Measurements from ENCODE around the gene IFT80.
"Not testable (repeated sequence)": the region's sequence is repeated elsewhere in the genome, so short reads cannot be mapped to it uniquely, and the experiment has no call there.

Gene IFT80

DNA sequence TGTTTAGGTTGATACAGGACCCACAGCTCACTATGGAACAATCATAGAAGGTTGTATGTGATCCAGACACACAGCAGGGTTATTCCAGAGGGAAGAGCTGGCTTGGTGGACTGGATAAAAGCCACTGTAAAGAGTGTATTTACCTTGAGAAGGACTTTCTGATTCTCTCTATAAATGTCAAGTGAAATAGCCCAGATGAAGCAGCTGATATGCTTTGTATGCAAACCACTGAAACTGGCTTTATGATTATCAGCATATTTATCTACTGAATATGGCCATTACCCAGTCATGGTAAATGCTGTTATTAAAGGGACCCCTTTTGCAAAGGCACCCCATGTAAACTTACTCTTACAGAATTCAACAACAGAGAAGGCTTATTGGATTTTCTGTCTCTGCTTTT, 145.7 kb downstream of the IFT80 start:
- no peak for DNase-seq

DNA sequence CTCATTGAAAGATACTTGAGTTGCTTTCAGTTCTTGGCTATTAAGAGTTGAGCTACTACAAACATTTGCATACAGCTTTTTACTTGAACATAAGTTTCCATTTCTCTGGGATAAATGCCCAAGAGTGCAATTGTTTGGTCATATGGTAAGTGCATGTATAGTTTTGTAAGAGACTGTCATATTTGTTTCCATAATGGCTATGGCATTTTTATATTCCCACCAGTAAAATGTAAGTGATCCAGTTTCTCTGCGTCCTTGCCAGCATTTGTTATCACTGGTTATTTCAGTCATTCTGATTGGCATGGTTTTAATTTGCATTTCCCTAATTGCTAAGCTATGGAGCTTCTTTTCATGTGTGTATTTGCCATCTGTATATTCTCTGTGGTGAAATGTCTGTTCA, 151.3 kb downstream of the IFT80 start:
- no peak for DNase-seq

DNA sequence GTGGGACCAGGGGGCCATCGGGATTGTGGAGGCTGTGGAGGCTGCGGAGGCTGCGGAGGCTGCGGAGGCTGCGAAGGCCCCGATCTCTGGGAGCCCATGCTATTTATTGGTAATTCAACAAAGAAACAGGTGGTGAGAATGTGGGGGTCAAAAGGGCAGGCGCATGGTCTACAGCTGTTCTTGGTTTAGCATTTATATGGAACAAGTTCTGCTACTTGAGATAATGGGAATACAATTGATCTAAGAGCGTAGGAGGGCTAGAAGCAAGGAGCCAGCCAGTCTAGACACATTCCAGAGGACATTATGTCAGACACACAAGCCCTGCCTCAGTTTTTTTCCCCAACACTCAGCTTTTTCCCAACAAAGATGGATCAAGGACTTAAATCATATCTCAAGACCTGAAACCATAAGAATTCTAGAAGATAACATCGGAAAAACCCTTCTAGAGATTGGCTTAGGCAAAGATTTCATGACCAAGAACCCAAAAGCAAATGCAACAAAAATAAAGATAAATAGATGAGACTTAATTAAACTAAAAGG, 153.7 kb downstream of the IFT80 start:
- DNase-seq = no peak

DNA sequence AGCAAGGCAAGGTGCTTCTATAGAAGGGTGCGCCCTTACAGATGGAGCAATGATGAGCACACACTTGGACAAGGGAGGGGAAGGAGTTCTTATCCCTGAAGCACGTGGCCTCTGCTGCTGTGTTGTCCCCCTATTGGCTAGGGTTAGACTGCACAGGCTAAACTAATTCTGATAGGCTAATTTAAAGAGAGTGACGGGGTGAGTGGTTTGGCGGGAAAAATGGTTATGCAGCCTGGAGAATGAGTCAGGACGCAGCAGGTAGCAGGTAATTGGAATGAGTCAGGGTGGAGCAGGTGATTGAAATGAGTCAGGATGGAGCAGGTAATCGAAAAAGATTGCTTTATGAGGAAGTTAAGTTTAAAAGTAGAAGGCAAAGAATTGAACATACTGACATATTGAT, 158.3 kb downstream of the IFT80 start:
- DNase-seq = not testable (repeated sequence)

GRCh38 chr3:160232014-160232413, 167.0 kb downstream of the IFT80 start:
- no peak for DNase-seq

- DNase-seq = no peak
Observed at GRCh38 chr3:160227419-160227818, 171.6 kb downstream of the IFT80 start.

DNA sequence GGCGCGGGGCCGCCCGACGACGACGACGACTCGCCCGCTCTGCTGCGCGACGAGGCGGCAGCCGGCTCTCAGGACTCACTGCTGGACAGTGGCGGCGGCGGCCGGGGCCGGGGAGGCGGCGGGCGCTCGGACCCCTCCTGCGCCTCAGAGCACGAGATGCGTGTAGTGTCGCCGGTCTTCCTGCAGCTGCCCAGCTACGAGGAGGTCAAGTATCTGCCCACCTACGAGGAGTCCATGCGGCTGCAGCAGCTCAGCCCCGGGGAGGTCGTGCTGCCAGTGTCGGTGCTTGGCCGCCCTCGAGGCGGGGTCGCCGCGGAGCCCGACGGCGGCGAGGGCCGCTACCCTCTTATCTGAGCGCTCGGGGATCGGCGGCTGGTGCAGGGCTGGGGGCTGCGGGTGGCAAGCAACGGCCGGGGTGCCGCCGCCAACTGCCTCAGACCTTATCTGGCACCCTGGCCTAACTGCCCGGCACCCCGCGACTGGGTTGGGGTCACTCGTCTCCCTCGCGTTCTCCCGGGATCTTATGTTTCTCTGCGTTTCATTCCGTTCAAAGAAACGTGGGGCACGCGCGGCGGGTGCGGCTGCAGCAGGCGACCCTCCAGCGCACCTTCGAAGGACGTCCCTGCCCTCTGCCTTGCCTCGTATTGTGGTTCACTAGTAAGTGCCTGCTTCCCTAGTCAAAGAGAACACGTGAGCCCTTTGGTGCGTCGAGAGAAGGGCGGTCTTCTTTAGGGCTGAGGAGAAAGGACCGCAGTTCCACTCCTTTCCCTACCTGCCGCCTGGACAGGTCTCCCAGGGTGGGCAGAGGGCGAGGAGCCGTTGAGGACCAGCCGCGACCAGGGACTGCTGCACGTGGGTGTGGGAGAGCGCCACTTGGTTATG, 172.8 kb downstream of the IFT80 start:
- DNase-seq = peak; percentile 79

- peak; percentile 94 for DNase-seq
Observed at GRCh38 chr3:160225176-160226025, 173.6 kb downstream of the IFT80 start, which contains the start of gene C3orf80. C3orf80 (plus strand) TSS chr3:160225422; CDS start chr3:160225636, 214 bp downstream.

- DNase-seq = no peak
Observed at GRCh38 chr3:160224811-160225175, 174.2 kb downstream of the IFT80 start.

- DNase-seq = peak; percentile 57
Observed at GRCh38 chr3:160224256-160224655, 174.8 kb downstream of the IFT80 start.

- DNase-seq = no peak
Observed at GRCh38 chr3:160221019-160221418, 178.0 kb downstream of the IFT80 start.

DNA sequence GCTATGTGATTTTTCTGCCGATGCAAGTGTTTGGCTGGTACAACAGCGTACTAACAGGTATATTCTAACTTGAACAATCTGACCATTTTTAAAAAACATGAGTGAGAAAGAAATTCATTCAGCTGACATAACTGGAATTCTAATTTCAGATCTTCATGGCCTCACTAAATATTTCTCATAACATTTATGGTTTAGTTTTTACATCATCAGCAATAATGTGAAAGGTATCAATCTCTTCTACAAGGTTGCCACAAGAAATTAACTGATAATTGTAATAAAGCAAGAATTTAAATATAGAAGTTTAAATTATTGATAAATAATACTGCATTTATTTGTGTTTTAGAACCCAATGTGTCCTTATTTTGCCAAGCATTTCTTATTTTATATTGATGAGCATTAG, 179.0 kb downstream of the IFT80 start:
- no peak for DNase-seq

DNA sequence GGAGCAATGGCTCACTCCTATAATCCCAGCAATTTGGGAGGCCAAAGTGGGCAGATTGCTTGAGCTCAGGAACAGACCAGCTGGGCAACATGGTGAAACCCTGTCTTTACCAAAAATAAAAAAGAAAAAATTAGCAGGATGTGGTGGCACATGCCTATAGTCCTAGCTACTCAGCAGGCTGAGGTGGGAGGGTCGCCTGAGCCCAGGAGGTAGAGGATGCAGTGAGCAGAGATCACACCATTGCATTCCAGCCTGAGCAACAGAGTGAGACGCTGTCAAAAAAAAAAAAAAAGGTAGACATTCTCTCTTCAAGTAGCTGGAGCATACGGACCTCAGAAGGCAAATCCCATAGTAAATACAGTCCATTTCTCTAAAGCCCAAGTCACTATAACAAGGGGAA, 180.9 kb downstream of the IFT80 start:
- no peak for DNase-seq

- no peak for DNase-seq
Observed at GRCh38 chr3:160217675-160218074, 181.3 kb downstream of the IFT80 start.

GRCh38 chr3:160213191-160213590, 185.8 kb downstream of the IFT80 start:
- no peak for DNase-seq

GRCh38 chr3:160210799-160211221, 188.2 kb downstream of the IFT80 start:
- no peak for DNase-seq

DNA sequence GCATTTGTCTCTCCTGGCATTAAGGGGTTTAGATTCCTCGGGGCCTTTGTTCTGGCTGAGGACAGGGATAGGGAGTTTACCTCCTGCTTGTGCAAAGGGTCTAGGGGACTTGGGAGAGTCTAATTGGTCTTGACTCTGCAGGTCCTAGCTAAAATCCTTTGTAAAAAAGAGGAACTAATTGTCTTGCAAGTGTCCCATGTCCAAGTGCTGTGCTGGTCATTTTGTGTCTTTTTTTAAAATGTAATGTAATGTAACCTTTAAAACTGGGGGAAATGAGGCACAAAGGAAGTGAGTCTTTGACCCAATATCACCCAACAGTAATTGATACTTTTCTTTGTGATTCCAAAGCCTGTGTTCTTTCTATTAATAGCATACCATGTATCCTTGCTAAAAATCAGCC, 188.7 kb downstream of the IFT80 start:
- DNase-seq = no peak

Data from retina (tissue), 1 donor.